K562 (cell line): ENCODE data around the gene IQGAP3. TPM values are rescaled to one million over a fixed set of nuclear protein-coding genes. Genes with fewer than 3 reads are reported as not detected.
A peak's percentile ranks its signal among the peaks of the same experiment; 100 is the strongest.

Experiments
- EP300 ChIP-seq: IDR thresholded peaks from 2 replicates; pipeline ENCODE4 v1.6.1; 2012; ENCODE audit warnings: low read length, improper control_type of control experiment
- GATAD2A ChIP-seq: fragments of 450-650 bp; IDR thresholded peaks from 2 replicates; pipeline ENCODE4 v1.6.1; 2017
- GATAD2B ChIP-seq: fragments of 450-650 bp; IDR thresholded peaks from 2 replicates; pipeline ENCODE4 v1.6.1; 2017; ENCODE audit warnings: mild to moderate bottlenecking, borderline replicate concordance
- HMG20A ChIP-seq: fragments of 450-650 bp; formaldehyde crosslinking; conservative IDR thresholded peaks from 2 replicates; pipeline ENCODE4 v1.4.0; 2020; ENCODE audit warnings: mild to moderate bottlenecking, mixed read lengths
- MEF2A ChIP-seq: IDR thresholded peaks from 2 replicates; pipeline ENCODE4 v1.6.1; 2011; ENCODE audit warnings: low read depth, mild to moderate bottlenecking, low read length, moderate library complexity; ENCODE audit not compliant: control insufficient read depth
- MTA3 ChIP-seq: fragments of 450-650 bp; formaldehyde crosslinking; IDR thresholded peaks from 2 replicates; pipeline ENCODE4 v1.6.1; 2017; ENCODE audit warnings: mild to moderate bottlenecking, borderline replicate concordance
- PHF21A ChIP-seq: fragments of 450-650 bp; IDR thresholded peaks from 2 replicates; pipeline ENCODE4 v1.6.1; 2017; ENCODE audit warnings: low read depth, borderline replicate concordance
- POLR2H ChIP-seq: IDR thresholded peaks from 2 replicates; pipeline ENCODE4 v1.6.1; 2016; ENCODE audit warnings: missing genetic modification characterization, low read depth, mild to moderate bottlenecking, control low read depth, missing compliant biosample characterization, moderate library complexity
- SIX5 ChIP-seq, 2 experiments: IDR thresholded peaks; 2 replicates each; pipeline ENCODE4 v1.6.1; 2011; ENCODE audit warnings: low read length in 2 of 2, borderline replicate concordance in 1 of 2, low read depth in 1 of 2, mild to moderate bottlenecking in 1 of 2, moderate library complexity in 1 of 2; ENCODE audit not compliant: insufficient read depth in 1 of 2
- SLC30A9 ChIP-seq: fragments of 250-450 bp; sonication (Bioruptor Pico); IDR thresholded peaks from 2 replicates; pipeline ENCODE4 v1.8.0; 2022; ENCODE audit warnings: mild to moderate bottlenecking, moderate library complexity
- SMAD4 ChIP-seq: fragments of 250-450 bp; sonication (Bioruptor Pico); conservative IDR thresholded peaks from 2 replicates; pipeline ENCODE4 v1.8.0; 2021; ENCODE audit warnings: inconsistent platforms, mild to moderate bottlenecking, moderate library complexity
- TEAD2 ChIP-seq: fragments of 450-650 bp; IDR thresholded peaks from 2 replicates; pipeline ENCODE4 v1.6.1; 2016; ENCODE audit warnings: missing genetic modification characterization, control low read depth, missing compliant biosample characterization
- U2AF2 ChIP-seq: fragments of 200-400 bp; formaldehyde crosslinking; optimal IDR thresholded peaks from 2 replicates; pipeline ENCODE3; 2017; ENCODE audit warnings: low read depth, mild to moderate bottlenecking, low read length
- ZNF239 ChIP-seq: fragments of 250-450 bp; sonication (Bioruptor Pico); IDR thresholded peaks from 2 replicates; pipeline ENCODE4 v1.4.0; 2020; ENCODE audit warnings: mild to moderate bottlenecking
- ZNF830 ChIP-seq: fragments of 250-450 bp; sonication (Bioruptor Pico); IDR thresholded peaks from 2 replicates; pipeline ENCODE4 v1.5.0; 2021; ENCODE audit warnings: mild to moderate bottlenecking
- polyA plus RNA-seq, 8 experiments: library from polyadenylated mRNA; depleted of rRNA in 4 of 8; stranded (reverse) in 5 of 8; unstranded in 3 of 8; fragments of >200 nt; fragmentation: Nextera tagmentation in 2 of 8; fragmentation: Illumina TruSeq in 1 of 8; extraction: Ambion mirVana in 2 of 8; extraction: Trizol in 1 of 8; gene quantifications; 2 replicates each; pipeline versions ENCODE4 v1.2.1 to v1.2.3, GENCODE V29; 2011 to 2014; ENCODE audit warnings: inconsistent platforms in 1 of 8, missing spikeins in 1 of 8
- total RNA-seq, 7 experiments: library from RNA; depleted of rRNA in 6 of 7; stranded (reverse); fragments of >200 nt in 6 of 7; fragmentation: Illumina TruSeq in 2 of 7; extraction: Trizol in 2 of 7; gene quantifications; 2 replicates each; pipeline versions ENCODE4 v1.2.1 to v1.2.3, GENCODE V29; 2011 to 2021; ENCODE audit warnings: low replicate concordance in 1 of 7
- TF ChIP-seq, protein P1 (sequence below): sonication (generic); IDR thresholded peaks from 2 replicates; pipeline ENCODE4 v1.6.1; 2016
- TF ChIP-seq, protein P2 (sequence below): sonication (generic); formaldehyde crosslinking; IDR thresholded peaks from 2 replicates; pipeline ENCODE4 v1.8.1; 2023; ENCODE audit warnings: mild to moderate bottlenecking, missing genetic modification reagents
- TF ChIP-seq, protein P3 (sequence below): fragments of 250-450 bp; sonication (Bioruptor Pico); IDR thresholded peaks from 2 replicates; pipeline ENCODE4 v1.5.0; 2020; ENCODE audit warnings: mild to moderate bottlenecking
- TF ChIP-seq, protein P4 (sequence below): sonication (generic); formaldehyde crosslinking; IDR thresholded peaks from 2 replicates; pipeline ENCODE4 v1.8.1; 2022; ENCODE audit warnings: missing genetic modification reagents
- TF ChIP-seq, protein P5 (sequence below): sonication (generic); formaldehyde crosslinking; IDR thresholded peaks from 2 replicates; pipeline ENCODE4 v1.5.0; 2020; ENCODE audit warnings: missing genetic modification reagents
- TF ChIP-seq, protein P6 (sequence below): sonication (generic); formaldehyde crosslinking; IDR thresholded peaks from 2 replicates; pipeline ENCODE4 v1.8.0; 2022; ENCODE audit warnings: mild to moderate bottlenecking, missing genetic modification reagents

Gene IQGAP3
- total and polyA plus RNA-seq, 9 of the 15 experiments (the other 6 are each of a cell fraction or from before 2014, with no cell fraction given), result 1.4 to 16.6 (median 11.9) TPM

DNA sequence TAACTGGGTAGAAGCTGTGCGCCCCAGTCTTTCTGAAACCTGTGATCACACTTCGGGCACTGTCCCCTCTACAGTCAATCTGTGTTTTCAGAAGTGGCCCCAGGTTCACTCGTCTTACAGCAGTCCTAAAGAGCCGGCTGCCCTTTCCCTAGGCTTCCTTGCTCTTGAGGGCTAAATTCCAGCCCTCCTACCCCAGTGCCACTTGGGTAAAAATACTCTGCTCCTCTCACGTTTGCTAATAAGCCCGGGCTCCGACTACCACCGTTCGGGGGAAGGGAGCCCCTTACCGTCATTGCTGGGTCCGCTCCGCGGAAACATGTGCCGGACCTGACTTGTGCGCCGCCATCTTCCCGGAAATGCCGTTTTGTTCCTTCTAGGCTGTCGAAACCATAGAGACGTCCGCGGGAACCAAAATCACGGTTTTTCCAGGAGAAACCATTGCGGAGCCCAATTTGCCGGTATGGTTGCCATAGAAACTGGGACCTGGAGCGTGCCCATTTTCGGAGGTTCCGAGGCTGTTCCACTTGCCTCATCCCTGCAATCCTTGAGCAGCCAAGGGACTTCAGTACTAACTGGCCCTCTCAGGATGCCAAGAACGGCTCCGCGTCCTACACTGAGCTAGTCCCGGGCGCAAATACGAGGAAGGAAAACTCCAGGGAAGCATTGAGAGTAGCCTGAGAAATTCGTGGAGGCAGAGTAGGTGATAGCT, 28.9 kb upstream of the IQGAP3 start, which contains the start of gene GPATCH4 (continued):
- TF ChIP-seq SLC30A9 (no peak), GATAD2B (no peak), MEF2A (0 out of 2 replicates have a peak, but pooled peaks have one; percentile 21), EP300 (peak; percentile 49; the same call in 1 of the 2 replicates), SMAD4 (CRISPR knock-in tag) (peak; percentile 41; the same call in 1 of the 2 replicates), ZNF830 (CRISPR knock-in tag) (no peak), HMG20A (CRISPR knock-in tag) (no peak), GATAD2A (no peak), PHF21A (peak; percentile 48; the same call in 1 of the 2 replicates), U2AF2 (no peak), TEAD2 (tag) (no peak), POLR2H (no peak; the same call in 1 of the 2 replicates), MTA3 (peak; percentile 69; the same call in 1 of the 2 replicates), ZNF239 (CRISPR knock-in tag) (peak; percentile 38; the same call in 1 of the 2 replicates), SIX5 (IDR thresholded peaks at IDR 0.05; ENCODE audit: borderline replicate concordance in 1 of 2, insufficient read depth in 1 of 2, low read depth in 1 of 2, low read length in 2 of 2) (no peak)
- TF ChIP-seq, protein P1, sequence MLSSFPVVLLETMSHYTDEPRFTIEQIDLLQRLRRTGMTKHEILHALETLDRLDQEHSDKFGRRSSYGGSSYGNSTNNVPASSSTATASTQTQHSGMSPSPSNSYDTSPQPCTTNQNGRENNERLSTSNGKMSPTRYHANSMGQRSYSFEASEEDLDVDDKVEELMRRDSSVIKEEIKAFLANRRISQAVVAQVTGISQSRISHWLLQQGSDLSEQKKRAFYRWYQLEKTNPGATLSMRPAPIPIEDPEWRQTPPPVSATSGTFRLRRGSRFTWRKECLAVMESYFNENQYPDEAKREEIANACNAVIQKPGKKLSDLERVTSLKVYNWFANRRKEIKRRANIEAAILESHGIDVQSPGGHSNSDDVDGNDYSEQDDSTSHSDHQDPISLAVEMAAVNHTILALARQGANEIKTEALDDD, result no peak
- TF ChIP-seq, protein P2, sequence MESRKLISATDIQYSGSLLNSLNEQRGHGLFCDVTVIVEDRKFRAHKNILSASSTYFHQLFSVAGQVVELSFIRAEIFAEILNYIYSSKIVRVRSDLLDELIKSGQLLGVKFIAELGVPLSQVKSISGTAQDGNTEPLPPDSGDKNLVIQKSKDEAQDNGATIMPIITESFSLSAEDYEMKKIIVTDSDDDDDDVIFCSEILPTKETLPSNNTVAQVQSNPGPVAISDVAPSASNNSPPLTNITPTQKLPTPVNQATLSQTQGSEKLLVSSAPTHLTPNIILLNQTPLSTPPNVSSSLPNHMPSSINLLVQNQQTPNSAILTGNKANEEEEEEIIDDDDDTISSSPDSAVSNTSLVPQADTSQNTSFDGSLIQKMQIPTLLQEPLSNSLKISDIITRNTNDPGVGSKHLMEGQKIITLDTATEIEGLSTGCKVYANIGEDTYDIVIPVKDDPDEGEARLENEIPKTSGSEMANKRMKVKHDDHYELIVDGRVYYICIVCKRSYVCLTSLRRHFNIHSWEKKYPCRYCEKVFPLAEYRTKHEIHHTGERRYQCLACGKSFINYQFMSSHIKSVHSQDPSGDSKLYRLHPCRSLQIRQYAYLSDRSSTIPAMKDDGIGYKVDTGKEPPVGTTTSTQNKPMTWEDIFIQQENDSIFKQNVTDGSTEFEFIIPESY (CRISPR knock-in tag), result 0 out of 2 replicates have a peak, but pooled peaks have one; percentile 4
- TF ChIP-seq, protein P3, sequence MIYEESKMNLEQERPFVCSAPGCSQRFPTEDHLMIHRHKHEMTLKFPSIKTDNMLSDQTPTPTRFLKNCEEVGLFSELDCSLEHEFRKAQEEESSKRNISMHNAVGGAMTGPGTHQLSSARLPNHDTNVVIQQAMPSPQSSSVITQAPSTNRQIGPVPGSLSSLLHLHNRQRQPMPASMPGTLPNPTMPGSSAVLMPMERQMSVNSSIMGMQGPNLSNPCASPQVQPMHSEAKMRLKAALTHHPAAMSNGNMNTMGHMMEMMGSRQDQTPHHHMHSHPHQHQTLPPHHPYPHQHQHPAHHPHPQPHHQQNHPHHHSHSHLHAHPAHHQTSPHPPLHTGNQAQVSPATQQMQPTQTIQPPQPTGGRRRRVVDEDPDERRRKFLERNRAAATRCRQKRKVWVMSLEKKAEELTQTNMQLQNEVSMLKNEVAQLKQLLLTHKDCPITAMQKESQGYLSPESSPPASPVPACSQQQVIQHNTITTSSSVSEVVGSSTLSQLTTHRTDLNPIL (CRISPR knock-in tag), result no peak
- TF ChIP-seq, protein P4, sequence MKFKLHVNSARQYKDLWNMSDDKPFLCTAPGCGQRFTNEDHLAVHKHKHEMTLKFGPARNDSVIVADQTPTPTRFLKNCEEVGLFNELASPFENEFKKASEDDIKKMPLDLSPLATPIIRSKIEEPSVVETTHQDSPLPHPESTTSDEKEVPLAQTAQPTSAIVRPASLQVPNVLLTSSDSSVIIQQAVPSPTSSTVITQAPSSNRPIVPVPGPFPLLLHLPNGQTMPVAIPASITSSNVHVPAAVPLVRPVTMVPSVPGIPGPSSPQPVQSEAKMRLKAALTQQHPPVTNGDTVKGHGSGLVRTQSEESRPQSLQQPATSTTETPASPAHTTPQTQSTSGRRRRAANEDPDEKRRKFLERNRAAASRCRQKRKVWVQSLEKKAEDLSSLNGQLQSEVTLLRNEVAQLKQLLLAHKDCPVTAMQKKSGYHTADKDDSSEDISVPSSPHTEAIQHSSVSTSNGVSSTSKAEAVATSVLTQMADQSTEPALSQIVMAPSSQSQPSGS (CRISPR knock-in tag), result no peak
- TF ChIP-seq, protein P5, sequence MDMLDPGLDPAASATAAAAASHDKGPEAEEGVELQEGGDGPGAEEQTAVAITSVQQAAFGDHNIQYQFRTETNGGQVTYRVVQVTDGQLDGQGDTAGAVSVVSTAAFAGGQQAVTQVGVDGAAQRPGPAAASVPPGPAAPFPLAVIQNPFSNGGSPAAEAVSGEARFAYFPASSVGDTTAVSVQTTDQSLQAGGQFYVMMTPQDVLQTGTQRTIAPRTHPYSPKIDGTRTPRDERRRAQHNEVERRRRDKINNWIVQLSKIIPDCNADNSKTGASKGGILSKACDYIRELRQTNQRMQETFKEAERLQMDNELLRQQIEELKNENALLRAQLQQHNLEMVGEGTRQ (CRISPR knock-in tag), result no peak
- TF ChIP-seq, protein P6, sequence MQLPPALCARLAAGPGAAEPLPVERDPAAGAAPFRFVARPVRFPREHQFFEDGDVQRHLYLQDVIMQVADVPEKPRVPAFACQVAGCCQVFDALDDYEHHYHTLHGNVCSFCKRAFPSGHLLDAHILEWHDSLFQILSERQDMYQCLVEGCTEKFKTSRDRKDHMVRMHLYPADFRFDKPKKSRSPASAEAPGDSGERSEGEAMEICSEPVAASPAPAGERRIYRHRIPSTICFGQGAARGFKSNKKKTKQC (CRISPR knock-in tag), result no peak
